A673 (cell line): ENCODE data around the gene TENT5C.

Experiments
- EZH2 ChIP-seq: fragments of 200-600 bp; sonication (generic); IDR thresholded peaks from 2 replicates; pipeline ENCODE4 v1.6.1; 2017; ENCODE audit warnings: borderline replicate concordance, low read depth, mild to moderate bottlenecking, mixed read lengths, antibody characterized with exemption, low read length; ENCODE audit not compliant: poor library complexity, severe bottlenecking
- TF ChIP-seq, protein P1 (sequence below): fragments of 300-800, 200-600 bp; sonication (generic); conservative IDR thresholded peaks from 2 replicates; pipeline ENCODE4 v1.5.1; 2017; ENCODE audit warnings: low read depth, mild to moderate bottlenecking, antibody characterized with exemption, low read length, moderate library complexity, mixed read lengths

DNA sequence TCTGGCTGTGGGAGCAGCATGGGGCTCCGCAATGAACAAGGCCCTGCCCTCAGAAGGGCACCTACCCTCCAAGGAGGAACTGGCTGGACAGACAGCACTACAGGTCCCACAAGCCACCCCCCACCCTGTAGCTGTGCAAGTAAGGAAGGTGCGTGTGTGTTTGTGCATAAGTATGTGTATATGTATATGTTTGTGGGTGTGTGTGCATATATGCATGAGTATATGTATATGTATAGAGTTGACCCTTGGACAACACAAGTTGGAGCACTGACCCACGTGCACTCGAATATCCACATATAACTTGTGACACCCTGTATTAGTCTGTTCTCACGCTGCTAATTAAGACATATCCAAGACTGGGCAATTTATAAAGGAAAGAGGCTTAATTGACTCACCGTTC is 22.6 kb upstream of the TENT5C start:
- TF ChIP-seq, protein P1, sequence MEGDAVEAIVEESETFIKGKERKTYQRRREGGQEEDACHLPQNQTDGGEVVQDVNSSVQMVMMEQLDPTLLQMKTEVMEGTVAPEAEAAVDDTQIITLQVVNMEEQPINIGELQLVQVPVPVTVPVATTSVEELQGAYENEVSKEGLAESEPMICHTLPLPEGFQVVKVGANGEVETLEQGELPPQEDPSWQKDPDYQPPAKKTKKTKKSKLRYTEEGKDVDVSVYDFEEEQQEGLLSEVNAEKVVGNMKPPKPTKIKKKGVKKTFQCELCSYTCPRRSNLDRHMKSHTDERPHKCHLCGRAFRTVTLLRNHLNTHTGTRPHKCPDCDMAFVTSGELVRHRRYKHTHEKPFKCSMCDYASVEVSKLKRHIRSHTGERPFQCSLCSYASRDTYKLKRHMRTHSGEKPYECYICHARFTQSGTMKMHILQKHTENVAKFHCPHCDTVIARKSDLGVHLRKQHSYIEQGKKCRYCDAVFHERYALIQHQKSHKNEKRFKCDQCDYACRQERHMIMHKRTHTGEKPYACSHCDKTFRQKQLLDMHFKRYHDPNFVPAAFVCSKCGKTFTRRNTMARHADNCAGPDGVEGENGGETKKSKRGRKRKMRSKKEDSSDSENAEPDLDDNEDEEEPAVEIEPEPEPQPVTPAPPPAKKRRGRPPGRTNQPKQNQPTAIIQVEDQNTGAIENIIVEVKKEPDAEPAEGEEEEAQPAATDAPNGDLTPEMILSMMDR = no peak
- TF ChIP-seq EZH2 = no peak
